GM18873 (cell line): ENCODE data around the gene POMP.

Experiments
- ATAC-seq: cut with Tn5 transposase; IDR thresholded peaks from one replicate; pipeline ENCODE4 v1.9.1; 2021; ENCODE audit warnings: mild to moderate bottlenecking, moderate library complexity, moderate number of reproducible peaks; ENCODE audit not compliant: unreplicated experiment, low FRiP score

The POMP gene, protein sequence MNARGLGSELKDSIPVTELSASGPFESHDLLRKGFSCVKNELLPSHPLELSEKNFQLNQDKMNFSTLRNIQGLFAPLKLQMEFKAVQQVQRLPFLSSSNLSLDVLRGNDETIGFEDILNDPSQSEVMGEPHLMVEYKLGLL

DNA sequence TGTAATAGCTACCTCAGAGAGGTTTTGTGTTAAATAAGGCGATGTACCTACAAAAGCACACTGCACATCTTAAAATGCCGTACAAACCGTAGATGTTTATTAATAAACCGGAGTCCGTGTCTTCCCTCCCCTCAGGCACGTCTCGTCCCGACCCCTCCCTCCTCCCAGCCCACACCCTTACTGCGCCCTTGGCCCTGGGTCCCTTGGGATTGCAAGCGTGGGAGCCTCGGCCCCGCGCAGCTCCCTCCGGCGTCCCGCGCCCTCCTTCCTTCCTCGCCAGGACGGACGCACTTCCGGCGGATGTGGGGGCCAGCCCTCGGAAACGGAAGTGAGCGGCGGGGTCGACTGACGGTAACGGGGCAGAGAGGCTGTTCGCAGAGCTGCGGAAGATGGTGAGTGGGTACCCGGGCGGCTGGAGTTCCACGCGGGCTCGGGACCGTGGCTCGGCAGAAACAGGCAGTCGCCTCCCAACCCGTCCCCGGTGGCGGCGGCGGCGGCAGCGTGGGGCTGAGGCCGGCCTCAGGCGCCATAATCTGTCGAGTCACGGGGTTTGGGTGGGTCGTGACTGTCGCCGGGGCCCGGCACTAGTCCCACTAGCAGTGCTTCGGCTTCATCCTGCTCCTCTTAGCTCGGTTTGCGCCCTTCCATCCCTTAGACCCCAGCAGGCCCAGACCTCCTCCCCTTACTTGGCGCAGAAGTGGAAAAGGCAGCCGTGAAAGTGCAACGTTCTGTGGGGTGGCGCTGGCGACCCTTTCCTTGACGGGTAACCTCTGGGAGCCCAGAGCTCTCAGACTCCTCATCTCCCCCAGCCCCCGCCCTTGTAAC is at the start of gene POMP:
POMP (plus strand) TSS at position 335 of the 825 bp plus-strand sequence; CDS start at position 390, 55 bp downstream.
- peak; percentile 70 for ATAC-seq

DNA sequence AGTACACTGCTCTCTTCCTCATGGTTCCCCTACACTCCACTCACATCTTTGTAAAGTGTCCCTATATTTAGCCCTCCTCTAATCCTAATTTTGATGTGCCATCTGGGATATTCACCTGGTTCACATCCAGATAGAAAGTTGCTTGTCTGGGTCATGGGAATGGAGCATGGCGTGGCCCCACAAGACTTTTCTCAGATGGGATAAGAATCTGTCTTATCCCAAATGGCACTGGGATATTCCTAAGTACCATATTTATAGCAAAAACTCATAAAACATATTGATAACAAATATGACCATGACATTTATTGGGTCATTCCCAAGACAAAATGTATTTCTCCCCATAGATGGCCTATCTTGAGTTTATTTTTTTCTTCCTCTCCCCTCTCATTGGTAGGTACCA is 49.5 kb upstream of the POMP start:
- no peak for ATAC-seq

DNA sequence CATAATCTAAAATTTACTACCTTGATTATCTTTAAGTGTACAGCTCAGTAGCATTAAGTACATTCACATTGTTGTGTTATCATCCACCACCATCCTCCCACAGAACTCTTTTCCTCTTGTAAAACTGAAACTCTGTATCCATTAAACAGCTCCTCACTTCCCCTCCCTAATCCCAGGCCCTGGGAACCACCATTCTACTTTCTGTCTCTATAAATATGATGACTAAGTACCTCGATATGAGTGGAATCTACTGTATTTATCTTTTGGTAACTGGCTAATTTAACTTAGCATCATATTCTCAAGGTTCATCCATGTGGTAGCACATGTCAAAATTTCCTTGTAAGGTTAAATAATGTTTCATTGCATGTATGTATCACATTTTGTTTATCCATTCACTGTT is 49.0 kb upstream of the POMP start:
- ATAC-seq = no peak

DNA sequence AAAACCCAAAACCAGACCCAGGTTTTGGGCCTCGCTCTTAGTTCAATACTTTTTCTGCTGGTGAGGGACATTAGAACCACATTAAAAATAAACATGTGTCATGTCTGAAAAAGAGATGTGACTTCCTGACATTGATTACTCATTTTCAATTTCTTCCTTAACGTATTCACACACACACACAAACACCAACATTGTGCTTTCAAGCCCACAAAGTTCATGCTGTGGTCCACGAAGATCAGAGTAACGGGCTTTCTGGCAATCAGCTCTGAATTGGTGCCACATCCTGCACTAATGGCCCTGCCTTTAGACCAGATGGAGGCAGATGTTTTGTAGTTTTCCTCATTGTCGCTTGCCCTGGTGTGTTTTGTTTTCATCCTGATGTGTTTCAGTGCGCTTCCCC is 47.9 kb upstream of the POMP start:
- ATAC-seq = no peak

DNA sequence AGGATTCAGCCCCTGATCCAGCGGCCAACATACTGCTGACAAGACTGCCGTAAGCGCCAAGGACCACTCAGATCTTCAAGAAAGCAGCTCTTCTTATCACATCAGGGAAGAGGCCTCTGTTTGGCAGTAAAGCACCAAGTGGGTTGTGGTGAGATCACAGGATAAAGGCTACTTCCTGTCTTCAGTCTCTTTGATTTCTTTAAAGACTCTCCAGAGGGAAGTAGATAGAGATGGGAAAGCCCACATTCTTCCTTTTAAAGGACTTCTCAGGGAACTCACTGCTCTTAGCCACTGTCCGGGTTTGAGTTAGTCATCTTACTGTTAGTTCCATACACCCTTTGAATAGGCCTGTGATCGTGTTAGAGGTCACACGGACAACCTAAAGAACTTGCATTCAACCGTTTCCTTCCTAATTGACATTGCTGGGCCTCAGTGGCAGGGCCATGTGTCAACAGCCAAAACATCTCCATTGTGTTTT is 47.2 kb upstream of the POMP start:
- no peak for ATAC-seq

DNA sequence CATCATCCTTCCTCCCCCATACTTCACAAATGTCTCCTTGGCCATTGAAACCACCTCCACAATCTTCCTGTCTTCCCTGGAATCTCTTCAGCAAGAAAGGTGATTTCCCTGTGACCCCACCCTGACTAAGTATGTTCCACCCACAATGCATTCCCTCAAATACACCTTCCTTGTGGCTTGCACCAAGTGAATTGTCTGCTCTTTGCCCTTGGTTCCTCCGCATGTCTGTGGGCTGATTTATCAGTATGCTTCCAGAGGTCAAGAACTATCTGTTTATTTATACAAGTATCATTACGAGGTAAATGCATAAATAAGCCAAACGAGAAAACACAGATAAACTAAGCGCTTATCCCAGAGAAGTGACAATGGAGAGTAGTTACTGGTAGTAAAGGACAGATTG is 45.4 kb upstream of the POMP start:
- no peak for ATAC-seq

DNA sequence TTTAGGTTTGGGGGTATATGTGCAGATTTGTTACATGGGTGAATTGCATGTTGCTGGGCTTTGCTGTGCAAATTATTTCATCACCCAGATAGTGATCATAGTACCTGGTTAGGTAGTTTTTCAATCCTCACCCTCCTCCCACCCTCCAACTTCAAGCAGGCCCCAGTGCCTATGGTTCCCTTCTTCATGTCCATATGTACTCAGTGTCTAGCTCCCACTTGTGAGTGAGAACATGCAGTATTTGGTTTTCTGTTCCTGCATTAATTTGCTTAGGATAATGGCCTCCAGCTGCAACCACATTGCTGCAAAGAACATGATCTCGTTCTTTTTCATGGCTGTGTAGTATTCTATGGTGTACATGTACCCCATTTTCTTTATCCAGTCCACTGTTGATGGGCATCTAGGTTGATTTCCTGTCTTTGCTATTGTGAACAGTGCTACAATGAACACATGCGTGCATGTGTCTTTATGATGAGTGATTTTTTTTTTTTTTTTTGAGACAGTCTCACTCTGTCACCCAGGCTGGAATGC is 42.9 kb upstream of the POMP start:
- ATAC-seq = no peak

DNA sequence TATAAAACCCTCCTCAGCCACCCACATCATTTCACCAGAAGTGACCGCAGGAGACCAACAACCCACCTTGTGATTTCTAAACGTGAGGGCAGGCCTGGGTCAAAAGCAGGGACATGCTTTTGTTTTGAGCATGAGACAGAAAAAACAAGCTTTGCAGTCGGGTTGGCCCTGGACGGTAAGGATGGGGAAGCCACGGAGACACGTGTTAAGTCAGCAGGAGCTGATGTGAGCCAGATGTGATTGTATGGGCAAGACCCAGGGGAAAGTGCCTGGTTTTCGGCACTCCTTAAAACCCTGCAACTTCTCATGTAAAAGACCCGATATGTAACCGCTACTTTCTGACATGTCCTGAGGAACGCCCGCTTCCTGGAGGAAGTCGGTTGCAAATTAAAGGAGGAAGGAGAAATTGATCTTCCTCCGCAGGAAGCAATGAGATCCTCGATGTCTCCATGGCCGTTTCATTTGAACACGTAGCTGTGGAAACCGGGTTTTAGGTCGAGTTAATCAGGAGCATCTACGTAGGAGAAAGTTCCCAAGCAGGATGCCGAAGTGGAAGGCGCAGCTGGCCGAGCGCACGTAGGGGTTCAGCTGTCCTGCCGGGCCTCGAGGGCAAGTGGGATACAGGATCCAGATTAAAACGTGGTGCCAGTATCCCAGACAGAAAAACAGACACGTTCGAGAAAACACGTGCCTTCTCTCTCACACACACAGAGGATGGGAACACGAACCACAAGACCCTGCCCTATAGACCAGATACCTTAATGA is 40.5 kb upstream of the POMP start:
- ATAC-seq = no peak

DNA sequence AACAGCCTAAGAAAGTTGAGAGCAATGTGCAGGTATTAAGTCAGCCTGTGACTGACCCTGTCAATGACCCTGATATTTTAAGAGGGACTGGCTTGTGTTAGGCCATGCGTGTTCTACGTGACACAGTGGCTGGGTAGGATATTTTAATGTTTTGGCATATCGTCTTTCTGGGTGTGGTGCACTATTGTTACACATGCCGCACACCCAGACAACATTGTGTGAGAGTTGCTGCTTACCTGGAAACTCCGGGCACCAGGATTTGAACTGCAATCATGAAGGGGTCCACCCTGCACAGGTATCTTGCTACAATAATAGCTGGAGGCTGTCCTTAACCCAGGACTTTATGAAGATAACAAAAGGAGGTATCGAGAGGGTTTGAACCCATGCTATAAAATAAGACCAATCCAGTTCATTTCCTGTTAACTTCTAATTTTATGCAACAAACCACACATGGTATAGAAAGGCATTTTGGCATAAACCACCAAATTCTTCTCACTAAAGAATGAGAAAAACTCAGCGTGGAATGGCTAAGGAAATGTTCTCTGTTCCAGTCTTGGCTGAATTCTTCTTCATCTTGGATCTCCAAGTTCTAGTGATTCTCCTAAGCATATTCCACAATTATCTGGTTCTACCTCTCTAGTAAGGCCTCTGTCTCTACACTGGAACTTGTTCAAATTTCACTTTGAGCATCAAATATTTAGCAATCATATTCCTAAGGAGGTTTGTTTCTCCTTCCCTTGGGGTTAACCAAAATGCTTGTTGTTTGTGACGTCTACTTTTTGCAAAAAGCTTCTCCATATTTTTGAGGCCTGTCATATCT is 38.7 kb upstream of the POMP start:
- no peak for ATAC-seq

DNA sequence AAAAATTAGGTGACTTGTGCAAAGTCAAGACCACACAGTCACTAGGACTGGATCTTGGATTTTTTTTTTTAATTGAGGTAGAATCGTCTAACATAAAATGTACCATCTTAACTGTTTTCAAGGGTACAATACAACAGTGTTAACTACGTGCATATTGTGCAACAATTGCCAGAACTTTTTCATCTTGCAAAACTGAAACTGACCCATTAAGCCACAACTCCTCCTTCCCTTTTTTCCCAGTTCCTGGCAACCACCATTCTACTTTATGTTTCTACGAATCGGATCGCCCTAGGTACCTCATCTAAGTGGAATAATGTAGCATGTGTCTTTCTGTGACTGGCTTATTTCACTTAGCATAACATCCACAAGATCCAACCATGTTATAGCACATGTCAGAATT is 37.5 kb upstream of the POMP start:
- ATAC-seq = no peak

DNA sequence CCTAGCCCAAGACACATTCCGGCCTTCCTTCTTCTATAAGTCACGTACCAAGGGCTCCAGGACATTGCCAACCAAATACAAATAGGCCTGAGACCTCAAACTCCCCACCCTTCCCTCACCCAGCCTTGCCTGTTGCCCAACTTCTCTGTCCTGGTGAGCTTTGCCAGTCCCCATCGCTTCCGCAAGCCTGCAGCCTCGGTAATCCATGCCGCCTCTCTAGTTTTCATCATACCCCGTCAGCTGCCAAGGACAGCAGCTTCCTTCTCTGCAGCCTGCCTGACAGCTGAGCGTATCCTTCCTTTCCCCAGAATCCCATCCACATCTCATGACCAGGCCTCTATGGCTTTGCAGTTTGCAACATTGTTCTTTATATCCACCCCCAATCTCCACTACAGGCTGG is 36.6 kb upstream of the POMP start:
- ATAC-seq = no peak

DNA sequence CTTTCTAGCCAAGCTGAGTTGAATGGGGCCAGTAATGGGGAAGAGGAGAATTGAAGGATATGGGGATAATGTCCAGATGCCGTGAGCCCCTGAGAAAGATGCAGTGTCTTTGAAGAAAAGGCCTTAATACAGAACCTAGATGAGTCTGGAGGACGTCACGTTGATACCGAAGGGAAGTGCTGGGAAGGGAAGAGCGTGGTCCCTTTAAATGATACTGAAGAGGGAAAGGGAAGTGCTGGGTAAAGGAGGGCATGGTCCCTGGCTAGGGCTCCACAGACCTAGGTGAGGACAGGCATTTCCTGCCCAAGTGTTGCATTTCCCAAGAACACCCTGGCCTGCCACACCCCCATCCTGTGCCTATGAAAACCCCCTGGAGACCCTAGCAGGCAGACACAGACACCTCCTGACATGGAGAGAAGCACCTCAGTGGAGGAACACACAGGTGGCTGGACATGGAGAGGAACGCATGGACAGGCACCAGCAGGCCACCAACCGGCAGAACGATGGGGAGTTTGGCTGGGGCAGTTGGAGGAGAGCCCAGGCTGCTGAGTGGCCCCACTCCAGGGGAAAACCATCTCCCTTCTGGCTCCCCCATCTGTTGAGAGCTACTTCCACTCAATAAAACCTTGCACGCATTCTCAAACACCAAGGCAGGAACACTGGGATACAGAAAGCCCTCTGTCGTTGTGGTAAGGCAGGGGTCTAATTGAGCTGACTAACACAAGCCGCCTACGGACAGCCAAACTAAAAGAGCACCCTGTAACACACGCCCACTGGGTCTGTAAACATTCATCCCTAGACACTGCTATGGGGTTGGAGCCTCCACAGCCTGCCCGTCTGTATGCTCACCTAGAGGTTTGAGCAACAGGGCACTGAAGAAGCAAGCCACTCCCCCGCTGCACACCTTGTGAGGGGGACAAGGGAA is 34.9 kb upstream of the POMP start:
- ATAC-seq = no peak

DNA sequence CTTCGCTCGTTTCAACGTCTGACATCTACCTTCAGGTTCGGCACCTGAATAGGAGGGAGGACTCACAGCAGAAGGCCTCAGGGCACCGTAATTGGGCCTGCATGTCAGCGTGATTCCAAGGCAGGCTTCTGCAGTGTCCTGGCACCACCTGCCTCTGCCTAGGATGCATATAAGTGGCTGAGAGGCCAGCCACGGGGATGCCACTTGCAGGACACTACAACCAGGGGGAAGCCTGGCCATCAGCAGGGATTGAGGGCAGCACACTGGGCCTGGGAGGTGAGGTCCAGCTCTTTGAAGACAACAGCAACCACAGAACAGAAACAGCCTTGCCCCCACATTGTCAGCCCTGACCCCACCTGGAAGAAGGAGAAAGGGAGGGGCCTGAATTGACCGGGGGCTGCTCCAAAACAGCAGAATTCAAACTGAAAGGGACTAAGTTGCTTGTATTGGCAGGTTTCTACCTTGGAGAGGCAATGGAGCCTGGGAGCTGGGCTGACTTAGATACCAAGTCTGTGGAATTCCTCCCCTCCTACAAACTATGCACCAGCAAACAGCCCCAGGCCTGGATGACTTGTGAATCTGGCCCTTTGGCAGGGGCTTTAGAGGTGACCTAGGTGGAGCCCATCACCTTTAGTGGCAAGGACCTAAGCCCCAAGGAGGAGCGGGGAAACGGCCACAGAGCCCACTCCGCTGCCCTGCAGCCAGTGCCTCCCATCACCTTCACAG is 34.1 kb upstream of the POMP start:
- ATAC-seq = no peak

DNA sequence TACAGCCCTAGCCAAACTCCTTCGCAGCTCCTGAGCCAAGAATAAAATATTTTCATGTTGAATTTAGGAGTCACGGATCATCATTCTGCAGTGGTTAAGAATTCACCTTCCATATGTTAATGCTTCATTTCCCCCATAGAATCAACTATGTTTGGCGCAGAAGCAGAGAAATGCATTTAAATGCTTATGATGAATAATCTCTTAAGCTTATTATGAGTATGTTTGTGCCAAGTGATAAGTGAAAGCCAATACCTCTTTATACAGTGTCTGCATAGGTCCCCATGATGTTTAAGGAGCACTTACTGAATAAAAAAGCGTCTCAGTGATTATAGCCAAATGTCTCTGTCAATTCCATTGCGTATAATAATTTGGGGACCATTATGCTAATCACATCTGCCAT is 32.7 kb upstream of the POMP start:
- no peak for ATAC-seq

DNA sequence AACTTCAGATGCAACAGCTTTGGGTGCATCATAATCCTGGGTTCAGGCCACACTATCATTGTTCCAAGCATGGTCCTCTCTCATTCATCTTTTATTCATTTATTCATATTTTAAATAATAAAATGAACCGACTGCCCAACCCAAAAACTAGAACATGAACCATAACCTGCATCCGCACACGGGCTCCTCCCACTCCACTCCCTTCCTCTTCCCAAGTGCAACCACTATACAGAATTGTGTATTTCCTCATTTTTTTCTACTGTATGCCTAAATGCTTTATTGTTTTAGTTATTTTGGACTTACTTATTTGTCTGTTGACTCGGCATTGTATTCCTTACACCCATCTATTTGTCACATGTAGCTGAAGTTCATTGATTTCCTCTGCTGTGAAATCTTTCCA is 30.7 kb upstream of the POMP start:
- ATAC-seq = no peak

DNA sequence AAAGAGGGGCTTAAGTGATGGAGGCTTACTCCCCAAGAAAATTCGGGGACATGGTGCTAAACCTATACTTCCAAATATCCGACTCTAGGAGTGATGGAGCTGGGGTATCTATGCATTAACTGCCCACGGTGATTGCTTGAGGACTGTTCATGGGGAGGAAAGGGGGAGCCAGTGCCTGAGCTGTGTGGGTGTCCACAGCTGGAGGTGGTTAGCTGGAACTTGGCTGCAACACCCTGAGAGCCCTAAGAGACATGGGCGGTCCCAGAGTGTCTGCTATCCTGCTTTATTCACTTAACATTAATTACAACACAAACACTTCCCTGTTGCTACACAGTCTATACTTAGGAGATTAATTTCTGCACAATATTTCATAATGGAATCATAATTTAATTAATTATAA is 28.1 kb upstream of the POMP start:
- ATAC-seq = no peak

DNA sequence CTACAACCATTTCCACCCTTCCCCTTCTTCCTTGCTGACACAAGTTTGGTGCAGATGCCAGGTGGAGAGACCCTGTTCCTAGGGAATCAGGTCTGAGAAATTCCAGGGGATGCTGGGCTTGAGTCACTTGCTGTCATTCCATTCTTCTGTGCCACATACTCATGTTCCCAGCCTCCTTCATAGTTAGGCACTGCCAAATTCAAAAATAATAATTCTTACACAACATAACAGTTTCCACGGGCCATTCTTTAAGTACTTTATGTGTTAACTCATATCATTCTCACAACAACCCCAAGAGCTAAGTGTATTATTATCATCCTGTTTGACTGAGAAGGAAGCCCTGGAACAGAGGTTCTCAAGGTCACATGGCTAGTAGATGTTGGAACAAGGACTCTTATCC is 27.1 kb upstream of the POMP start:
- ATAC-seq = no peak

DNA sequence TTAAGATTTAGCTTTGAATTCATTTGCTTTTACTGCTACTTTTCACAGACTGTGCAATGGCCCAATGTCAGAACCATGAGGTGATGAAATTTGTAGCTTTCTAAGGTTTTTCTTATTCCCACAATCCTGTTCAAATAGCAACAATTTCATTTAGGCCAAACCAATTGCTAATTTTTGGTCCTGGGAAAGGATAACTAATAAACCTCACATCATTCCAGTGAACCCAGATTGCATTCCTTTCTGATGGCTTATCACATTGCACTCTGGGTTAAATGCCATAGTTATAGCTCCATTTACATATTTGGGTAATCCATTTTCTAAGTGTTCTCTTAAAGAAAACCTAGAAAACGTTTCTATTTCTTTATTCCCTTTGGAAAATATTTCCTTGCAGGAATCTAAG is 22.9 kb upstream of the POMP start:
- no peak for ATAC-seq
